ENCODE results near the gene CLCN6. TPM values are rescaled to one million over a fixed set of nuclear protein-coding genes. Genes with fewer than 3 reads are reported as not detected.

CLCN6 gene
- total and polyA plus RNA-seq, 2 of the 13 experiments (the other 11 are each of a cell fraction or from before 2014, with no cell fraction given), result 14.9 to 19.3 TPM

DNA sequence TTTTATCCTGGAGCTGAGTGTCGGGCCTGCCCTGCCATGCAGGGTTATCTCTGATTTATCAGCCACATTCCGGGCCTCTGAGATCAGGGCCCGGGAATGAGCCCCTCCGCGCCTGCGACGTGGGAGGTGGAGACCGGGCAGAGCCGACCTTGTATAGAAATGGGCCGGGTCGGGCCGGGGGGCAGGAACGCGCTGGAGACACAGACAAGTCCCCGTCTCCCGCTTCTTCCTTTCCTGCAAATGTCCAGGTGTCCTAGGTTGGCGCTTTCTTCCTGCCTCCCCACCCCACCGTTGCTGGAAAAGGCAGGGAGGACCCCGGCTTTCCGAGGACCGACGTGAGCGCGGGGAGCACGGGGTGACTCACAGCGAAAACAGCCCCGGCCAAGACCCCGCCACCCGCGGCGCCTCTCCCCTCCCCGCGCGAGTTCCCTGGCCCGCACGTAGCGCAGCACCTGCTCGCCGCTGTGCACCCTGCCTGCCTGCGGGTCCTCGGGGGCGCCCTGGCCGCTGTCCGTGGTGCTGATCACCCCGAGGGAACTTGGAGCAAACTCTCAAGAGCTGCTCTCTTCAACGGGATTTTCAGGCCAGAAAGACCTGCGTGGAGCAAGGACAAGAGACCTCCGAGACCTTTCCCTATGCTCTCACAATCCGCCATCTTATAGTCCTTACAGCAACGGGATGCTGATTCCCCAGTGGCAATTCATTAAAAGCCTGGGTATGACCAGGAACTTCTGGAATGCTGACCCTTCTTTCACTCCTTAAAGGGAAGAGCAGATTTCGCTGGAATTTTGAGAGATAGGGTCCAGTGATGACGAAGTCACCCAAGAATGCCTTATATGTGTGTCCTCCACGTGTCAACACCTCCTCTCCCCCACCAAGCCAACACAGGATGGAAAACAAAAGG lies 53.2 kb downstream of the CLCN6 start (continued):
- TF ChIP-seq, protein P1, sequence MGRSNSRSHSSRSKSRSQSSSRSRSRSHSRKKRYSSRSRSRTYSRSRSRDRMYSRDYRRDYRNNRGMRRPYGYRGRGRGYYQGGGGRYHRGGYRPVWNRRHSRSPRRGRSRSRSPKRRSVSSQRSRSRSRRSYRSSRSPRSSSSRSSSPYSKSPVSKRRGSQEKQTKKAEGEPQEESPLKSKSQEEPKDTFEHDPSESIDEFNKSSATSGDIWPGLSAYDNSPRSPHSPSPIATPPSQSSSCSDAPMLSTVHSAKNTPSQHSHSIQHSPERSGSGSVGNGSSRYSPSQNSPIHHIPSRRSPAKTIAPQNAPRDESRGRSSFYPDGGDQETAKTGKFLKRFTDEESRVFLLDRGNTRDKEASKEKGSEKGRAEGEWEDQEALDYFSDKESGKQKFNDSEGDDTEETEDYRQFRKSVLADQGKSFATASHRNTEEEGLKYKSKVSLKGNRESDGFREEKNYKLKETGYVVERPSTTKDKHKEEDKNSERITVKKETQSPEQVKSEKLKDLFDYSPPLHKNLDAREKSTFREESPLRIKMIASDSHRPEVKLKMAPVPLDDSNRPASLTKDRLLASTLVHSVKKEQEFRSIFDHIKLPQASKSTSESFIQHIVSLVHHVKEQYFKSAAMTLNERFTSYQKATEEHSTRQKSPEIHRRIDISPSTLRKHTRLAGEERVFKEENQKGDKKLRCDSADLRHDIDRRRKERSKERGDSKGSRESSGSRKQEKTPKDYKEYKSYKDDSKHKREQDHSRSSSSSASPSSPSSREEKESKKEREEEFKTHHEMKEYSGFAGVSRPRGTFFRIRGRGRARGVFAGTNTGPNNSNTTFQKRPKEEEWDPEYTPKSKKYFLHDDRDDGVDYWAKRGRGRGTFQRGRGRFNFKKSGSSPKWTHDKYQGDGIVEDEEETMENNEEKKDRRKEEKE (IDR thresholded peaks at IDR 0.05), result no peak
- TF ChIP-seq NBN (conservative IDR thresholded peaks at IDR 0.05), result no peak
- no peak for TF ChIP-seq ZNF703 (CRISPR knock-in tag; IDR thresholded peaks at IDR 0.05; ENCODE audit: borderline replicate concordance)
- peak; percentile 98 for TF ChIP-seq DNMT3B (CRISPR knock-in tag; conservative IDR thresholded peaks at IDR 0.05)
- TF ChIP-seq CBX5 (CRISPR knock-in tag; IDR thresholded peaks at IDR 0.05; ENCODE audit: borderline replicate concordance), result peak; percentile 92
- no peak for TF ChIP-seq SNRNP70 (IDR thresholded peaks at IDR 0.05; ENCODE audit: low read depth, low read length)
- TF ChIP-seq ZNF75D (CRISPR knock-in tag; IDR thresholded peaks at IDR 0.05; ENCODE audit: borderline replicate concordance), result no peak
- no peak for TF ChIP-seq RAD51 (IDR thresholded peaks at IDR 0.05; ENCODE audit: borderline replicate concordance)
- TF ChIP-seq, protein P2, sequence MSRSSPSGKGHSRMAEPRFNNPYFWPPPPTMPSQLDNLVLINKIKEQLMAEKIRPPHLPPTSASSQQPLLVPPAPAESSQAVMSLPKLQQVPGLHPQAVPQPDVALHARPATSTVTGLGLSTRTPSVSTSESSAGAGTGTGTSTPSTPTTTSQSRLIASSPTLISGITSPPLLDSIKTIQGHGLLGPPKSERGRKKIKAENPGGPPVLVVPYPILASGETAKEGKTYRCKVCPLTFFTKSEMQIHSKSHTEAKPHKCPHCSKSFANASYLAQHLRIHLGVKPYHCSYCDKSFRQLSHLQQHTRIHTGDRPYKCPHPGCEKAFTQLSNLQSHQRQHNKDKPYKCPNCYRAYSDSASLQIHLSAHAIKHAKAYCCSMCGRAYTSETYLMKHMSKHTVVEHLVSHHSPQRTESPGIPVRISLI (CRISPR knock-in tag; IDR thresholded peaks at IDR 0.05; ENCODE audit: borderline replicate concordance), result peak; percentile 37; the same call in 1 of the 2 replicates
- TF ChIP-seq JUND (CRISPR knock-in tag; IDR thresholded peaks at IDR 0.05), result peak; percentile 81; the same call in 1 of the 2 replicates
- 0 out of 2 replicates have a peak, but pooled peaks have one; percentile 17 for TF ChIP-seq ZNF652 (CRISPR knock-in tag; IDR thresholded peaks at IDR 0.05; ENCODE audit: borderline replicate concordance, low read depth)
- peak; percentile 38; the same call in 1 of the 2 replicates for TF ChIP-seq ZNF629 (CRISPR knock-in tag; conservative IDR thresholded peaks at IDR 0.05)
- TF ChIP-seq, protein P3, sequence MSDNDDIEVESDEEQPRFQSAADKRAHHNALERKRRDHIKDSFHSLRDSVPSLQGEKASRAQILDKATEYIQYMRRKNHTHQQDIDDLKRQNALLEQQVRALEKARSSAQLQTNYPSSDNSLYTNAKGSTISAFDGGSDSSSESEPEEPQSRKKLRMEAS (IDR thresholded peaks at IDR 0.05), result peak; percentile 54; the same call in 1 of the 2 replicates
- peak; percentile 78; the same call in 1 of the 2 replicates for TF ChIP-seq ZNF577 (CRISPR knock-in tag; IDR thresholded peaks at IDR 0.05; ENCODE audit: borderline replicate concordance, low read depth)
- TF ChIP-seq, protein P4, sequence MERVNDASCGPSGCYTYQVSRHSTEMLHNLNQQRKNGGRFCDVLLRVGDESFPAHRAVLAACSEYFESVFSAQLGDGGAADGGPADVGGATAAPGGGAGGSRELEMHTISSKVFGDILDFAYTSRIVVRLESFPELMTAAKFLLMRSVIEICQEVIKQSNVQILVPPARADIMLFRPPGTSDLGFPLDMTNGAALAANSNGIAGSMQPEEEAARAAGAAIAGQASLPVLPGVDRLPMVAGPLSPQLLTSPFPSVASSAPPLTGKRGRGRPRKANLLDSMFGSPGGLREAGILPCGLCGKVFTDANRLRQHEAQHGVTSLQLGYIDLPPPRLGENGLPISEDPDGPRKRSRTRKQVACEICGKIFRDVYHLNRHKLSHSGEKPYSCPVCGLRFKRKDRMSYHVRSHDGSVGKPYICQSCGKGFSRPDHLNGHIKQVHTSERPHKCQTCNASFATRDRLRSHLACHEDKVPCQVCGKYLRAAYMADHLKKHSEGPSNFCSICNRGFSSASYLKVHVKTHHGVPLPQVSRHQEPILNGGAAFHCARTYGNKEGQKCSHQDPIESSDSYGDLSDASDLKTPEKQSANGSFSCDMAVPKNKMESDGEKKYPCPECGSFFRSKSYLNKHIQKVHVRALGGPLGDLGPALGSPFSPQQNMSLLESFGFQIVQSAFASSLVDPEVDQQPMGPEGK (CRISPR knock-in tag; IDR thresholded peaks at IDR 0.05), result peak; percentile 91
- peak; percentile 96 for TF ChIP-seq ZNF160 (CRISPR knock-in tag; IDR thresholded peaks at IDR 0.05)
- TF ChIP-seq, protein P5, sequence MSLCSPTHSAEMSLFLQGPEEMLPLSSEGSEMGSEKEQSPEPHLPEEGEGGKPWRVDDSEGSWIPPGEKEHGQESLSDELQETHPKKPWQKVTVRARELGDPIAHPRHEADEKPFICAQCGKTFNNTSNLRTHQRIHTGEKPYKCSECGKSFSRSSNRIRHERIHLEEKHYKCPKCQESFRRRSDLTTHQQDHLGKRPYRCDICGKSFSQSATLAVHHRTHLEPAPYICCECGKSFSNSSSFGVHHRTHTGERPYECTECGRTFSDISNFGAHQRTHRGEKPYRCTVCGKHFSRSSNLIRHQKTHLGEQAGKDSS (CRISPR knock-in tag; IDR thresholded peaks at IDR 0.05; ENCODE audit: borderline replicate concordance, low read depth), result peak; percentile 95; the same call in 1 of the 2 replicates
- TF ChIP-seq KAT7 (CRISPR knock-in tag; IDR thresholded peaks at IDR 0.05; ENCODE audit: borderline replicate concordance), result no peak

All from HepG2 (cell line).